Fibroblast of skin of left biceps (primary cell): ENCODE measurements around the gene PYGM.
A peak's percentile ranks its signal among the peaks of the same experiment; 100 is the strongest.

Experiments
- DNase-seq, 2 experiments: peaks; one replicate each; pipeline ENCODE4 v3.0.0-alpha.2; 2013; ENCODE audit warnings: low read depth in 2 of 2

PYGM gene

GRCh38 chr11:64735725-64736259 lies 24.0 kb downstream of the PYGM start:
- no peak for DNase-seq

GRCh38 chr11:64734811-64735724 lies 24.7 kb downstream of the PYGM start:
- DNase-seq, result no peak

GRCh38 chr11:64731601-64732000 lies 28.2 kb downstream of the PYGM start:
- no peak for DNase-seq

- DNase-seq, result no peak
Measured at GRCh38 chr11:64729851-64730382, 29.9 kb downstream of the PYGM start.

DNA sequence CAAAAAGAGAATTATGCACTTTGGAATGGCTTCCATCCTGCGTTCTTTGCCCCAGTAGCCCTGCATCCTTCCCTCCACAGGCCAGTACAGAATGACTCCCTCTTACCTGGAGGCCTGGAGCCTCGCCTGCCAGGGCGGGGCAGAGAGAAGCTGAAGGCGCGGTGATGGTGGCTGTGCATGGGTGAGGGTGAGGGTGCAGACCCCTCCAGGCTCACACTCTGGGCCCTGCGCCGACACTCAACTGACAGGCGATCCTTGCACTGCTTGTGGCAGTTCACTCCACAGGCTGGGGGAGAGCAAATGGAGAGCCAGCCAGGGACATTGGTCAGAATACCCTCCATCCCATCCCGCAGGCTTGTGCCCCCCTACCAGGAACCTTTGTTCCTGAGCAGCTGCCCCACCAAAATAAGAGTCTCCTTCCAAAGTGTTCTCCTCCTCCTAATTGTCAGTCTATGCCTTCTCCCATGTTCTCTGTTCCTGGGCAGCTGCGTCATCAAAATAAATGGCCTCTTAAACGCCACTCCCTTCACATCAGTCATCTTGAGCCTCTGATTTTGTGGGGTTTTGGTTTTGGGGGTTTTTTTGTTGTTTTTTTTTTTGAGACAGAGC lies 30.9 kb downstream of the PYGM start:
- no peak for DNase-seq

GRCh38 chr11:64726867-64727530 lies 32.8 kb downstream of the PYGM start:
- DNase-seq, result no peak

GRCh38 chr11:64726211-64726641 lies 33.5 kb downstream of the PYGM start:
- no peak for DNase-seq

- no peak for DNase-seq
Measured at GRCh38 chr11:64724863-64725532, 34.8 kb downstream of the PYGM start.

DNA sequence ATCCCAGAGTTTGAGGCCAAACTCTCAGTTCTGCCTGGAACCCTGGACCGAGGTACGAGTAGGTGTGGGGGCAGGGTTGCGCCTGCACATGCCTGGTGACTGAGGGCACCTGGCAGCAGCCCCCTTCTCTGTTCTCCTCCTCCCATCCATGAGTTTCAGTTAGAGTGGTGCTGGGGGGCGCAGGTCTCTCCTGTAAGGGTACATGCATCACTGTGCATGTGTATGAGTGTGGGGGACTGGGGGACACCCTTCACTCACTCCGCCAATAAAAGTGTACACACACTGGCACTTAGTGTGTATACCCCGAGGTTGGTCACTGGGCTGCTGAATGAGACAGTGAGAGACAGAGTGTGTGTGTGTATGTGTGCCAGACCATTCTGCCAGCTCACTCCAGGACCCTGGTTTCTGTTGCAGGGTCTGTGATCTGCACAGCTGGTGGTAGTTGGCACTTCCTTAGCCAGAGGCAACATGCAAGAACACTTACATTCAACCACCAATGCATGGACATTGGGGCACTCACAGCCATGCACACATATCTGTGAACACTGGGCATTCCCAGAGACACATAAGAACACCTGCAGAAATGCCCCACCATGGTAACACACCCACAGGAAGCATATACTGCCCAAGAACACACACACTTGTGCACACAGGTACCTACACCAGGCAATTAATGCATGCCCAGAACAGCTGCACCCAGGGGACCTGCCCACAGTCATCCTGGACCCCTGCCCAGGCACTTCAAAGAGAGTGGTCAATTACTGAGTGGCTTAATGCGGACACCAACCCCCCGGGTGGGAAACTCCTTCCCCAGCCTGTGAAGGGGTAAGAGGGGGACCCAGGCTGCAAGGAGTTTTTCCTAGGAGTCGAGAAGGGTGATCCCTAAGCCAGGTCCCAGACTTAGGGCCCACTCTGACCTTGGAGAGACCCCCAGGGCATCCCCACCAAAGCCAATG lies 35.6 kb downstream of the PYGM start:
- no peak for DNase-seq

DNA sequence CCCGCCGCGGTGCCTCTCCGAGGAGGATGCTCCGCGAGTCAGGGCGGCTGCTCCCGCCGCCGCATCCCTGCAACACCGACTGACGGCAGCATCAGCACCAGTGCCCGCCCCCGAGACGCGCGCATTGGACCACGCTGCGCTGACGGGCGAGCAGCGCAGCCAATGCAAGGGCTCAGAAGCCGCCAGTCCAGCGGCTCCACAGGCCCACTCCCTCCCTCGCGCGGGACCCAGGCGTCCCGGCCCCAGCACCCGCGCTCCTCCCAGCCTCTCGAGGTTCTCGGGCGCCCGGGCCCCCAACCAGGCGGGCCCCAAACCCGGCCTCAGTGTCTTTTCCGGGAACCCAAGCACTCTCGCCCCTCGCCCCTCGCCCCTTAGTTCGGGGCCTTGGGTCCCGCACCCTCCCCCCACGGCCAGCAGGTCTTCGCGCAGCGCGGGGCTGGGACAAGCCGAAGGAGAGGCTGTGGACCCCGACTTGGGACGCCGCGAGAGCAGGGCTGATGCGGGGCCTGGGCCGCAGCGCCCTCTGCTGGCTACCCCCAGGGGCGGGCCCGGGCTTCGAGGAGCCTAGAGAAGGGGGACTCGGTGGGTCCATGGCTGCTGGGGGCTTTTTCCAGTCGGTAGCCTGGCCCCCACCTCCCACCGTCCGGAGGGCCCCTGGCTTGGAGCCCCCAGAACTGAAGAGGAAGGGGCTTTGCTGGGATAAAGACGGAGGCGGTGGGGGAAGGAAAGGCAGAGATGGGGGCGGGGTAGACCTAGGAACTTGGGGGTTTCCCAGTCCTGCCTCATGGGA lies 36.5 kb downstream of the PYGM start, which contains the start of gene NRXN2:
Gene NRXN2, minus strand, starts transcription at position 81 of the 790 bp plus-strand sequence. CDS start 9,498 bp downstream, outside the sequence.
- peak; percentile 30 to 36 for DNase-seq

- DNase-seq, result no peak
Measured at GRCh38 chr11:64722141-64723065, 37.4 kb downstream of the PYGM start.

DNA sequence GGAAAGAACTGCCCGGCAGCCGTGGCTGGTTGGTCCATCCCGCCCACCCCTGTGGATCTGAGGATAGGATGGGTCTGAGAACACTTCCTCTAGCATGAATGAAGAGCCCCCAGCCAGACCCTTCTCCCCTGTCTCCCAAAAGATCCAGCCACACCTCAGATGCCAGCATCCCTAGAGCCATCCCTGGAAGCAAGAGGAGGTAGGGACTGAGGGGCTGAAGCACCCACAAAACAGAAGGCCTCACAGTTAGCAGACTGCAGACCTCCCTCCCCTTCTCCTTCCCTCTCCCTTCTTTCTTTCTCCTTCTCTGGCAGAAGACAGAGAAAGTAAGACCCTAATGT lies 38.4 kb downstream of the PYGM start:
- no peak for DNase-seq

DNA sequence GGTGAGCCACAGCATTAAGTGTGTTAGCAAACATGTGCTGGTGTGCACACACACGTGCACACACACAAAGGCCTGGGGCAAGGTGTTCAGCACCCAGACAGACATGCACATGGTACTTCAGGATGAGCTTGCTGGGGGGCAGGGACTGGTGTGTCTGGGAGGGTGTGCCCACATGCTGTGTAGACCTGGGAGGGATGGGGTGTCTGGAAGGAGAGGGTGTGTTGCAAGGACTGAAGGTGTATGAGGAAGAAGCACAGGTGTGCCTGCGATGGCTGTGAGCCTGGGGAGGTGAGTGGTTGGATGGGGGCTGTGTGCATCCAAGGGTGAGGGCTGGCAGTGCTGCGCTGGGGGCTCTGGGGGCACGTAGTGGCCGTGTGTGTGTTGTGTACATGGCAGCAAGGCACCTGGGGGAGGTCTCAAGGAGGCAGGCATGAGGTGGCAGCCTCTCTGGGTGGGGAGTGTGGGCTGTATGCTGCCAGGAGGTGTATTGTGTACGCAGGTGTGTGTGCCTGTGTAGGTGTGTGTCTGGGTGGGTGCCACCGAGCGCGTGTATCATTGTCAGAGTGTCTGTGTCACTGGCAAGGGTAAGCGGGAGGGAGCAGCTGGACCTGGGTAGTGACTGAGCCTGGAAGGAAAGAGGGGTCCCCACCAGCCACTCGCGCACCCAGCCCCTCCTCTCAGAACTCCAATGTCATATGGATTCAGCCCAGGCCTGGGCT lies 39.0 kb downstream of the PYGM start:
- DNase-seq, result no peak

DNA sequence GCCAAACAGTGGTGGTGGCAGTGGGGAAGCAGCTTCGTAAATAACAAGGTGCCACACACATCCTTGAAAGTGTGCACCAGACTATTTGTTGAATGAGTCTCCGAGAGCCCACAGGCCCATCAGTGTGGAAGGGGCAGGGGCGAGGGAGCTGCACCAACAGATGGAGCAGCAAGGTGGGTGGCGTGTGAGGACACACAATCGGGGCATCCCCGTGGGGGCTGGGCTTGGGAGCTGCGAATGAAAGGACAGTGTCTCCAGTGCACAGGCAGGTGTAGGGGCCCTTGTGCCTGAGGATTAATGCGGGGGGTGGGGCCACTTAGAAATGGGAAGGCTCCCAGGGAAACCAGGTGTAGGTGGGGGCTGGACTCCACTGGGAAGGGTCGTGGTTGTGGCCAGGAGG lies 39.6 kb downstream of the PYGM start:
- no peak for DNase-seq

- DNase-seq, result no peak
Measured at GRCh38 chr11:64719406-64719805, 40.4 kb downstream of the PYGM start.

- DNase-seq, result no peak
Measured at GRCh38 chr11:64718780-64719124, 41.0 kb downstream of the PYGM start.

- DNase-seq, result no peak
Measured at GRCh38 chr11:64718084-64718779, 41.5 kb downstream of the PYGM start.
